Measurements from ENCODE around the gene NOD1. TPM values are rescaled to one million over a fixed set of nuclear protein-coding genes. Genes with fewer than 3 reads are reported as not detected.
A peak's percentile ranks its signal among the peaks of the same experiment; 100 is the strongest.

Gene NOD1
- total and polyA plus RNA-seq, 2 of the 13 experiments (the other 11 are each of a cell fraction or from before 2014, with no cell fraction given) = 1.7 to 2.9 TPM

- Histone ChIP-seq H3K4me1 (ENCODE audit: insufficient read depth, low read length) (no peaks in the 10 kb centered on the region), H3K4me2 (ENCODE audit: low read depth, low read length) (no peak overlapping the region), H3K9me3 (ENCODE audit: low read length) (no peaks in the 10 kb centered on the region), H3K27me3 (ENCODE audit: control insufficient read depth in 1 of 2, insufficient read depth in 2 of 2, low read length in 2 of 2) (no peaks in the 10 kb centered on the region), H2AFZ (ENCODE audit: low read length) (no peak overlapping the region), H4K20me1 (ENCODE audit: insufficient read depth, low read length) (no peaks in the 10 kb centered on the region), H3K27ac (ENCODE audit: extremely low read length, insufficient read depth, low read length) (no peak overlapping the region), H3K79me2 (ENCODE audit: insufficient read depth, low read length) (no peaks in the 10 kb centered on the region), H3K36me3 (replicated peaks in 1 of 2; ENCODE audit: control insufficient read depth in 1 of 2, insufficient read depth in 2 of 2, low read length in 2 of 2) (peaks cover 0 to 3% of the 10 kb centered on the region in 2 experiments; a peak in 1 of 5 replicates), H3K9ac (ENCODE audit: insufficient read depth, low read depth, low read length) (no peak overlapping the region), H3K4me3 (replicated peaks in 1 of 3; ENCODE audit: insufficient read depth in 1 of 3, low read depth in 2 of 3, low read length in 3 of 3) (no peak overlapping the region)
- ChIA-PET POLR2A (no interaction called here), CTCF (ENCODE audit: low intra/inter-chr PET ratio, low total read pairs) (no interaction called here)
- intact Hi-C loops (cut with micrococcal nuclease; ENCODE audit: unreplicated experiment) = no loop called here
- WGBS (ENCODE audit: low lambda C conversion rate) = 97% methylated on average over 19 of the region's 21 CpGs
- no peak for FAIRE-seq
- no peak for ATAC-seq
- DNase-seq (ENCODE audit: low spot score) = no peak
- TF ChIP-seq PLRG1 (conservative IDR thresholded peaks at IDR 0.05) = no peak
- no peak for TF ChIP-seq JUN (CRISPR knock-in tag; IDR thresholded peaks at IDR 0.05)
- no peak for TF ChIP-seq RFX1 (IDR thresholded peaks at IDR 0.05)
- no peak for TF ChIP-seq TBL1XR1 (IDR thresholded peaks at IDR 0.05; ENCODE audit: borderline replicate concordance, low read length, partially characterized antibody)
- TF ChIP-seq SMARCE1 (IDR thresholded peaks at IDR 0.05; ENCODE audit: borderline replicate concordance) = no peak
- peak; percentile 54; the same call in 1 of the 2 replicates for TF ChIP-seq ZNF629 (CRISPR knock-in tag; conservative IDR thresholded peaks at IDR 0.05)
- in situ Hi-C loops (cut with HindIII; ENCODE audit: extremely low pct_ligation_motif_present, low pct_unique_long_range_greater_than_20kb) = no loop called here
- BruUV-seq (replicated peaks) = no TSS peak
Measured at GRCh38 chr7:30437823-30438574, 40.6 kb downstream of the NOD1 start.

GRCh38 chr7:30436518-30436917, 42.1 kb downstream of the NOD1 start:
- H3K9ac ChIP-seq (ENCODE audit: insufficient read depth, low read depth, low read length) = no peak overlapping the region
- no peak overlapping the region for H3K27ac ChIP-seq (ENCODE audit: extremely low read length, insufficient read depth, low read length)
- in situ Hi-C loops (cut with HindIII; ENCODE audit: extremely low pct_ligation_motif_present, low pct_unique_long_range_greater_than_20kb) = no loop called here
- no peak overlapping the region for H3K4me3 ChIP-seq (replicated peaks in 1 of 3; ENCODE audit: insufficient read depth in 1 of 3, low read depth in 2 of 3, low read length in 3 of 3)
- CTCF ChIA-PET (ENCODE audit: low intra/inter-chr PET ratio, low total read pairs) = no interaction called here
- no peak overlapping the region for H2AFZ ChIP-seq (ENCODE audit: low read length)
- POLR2A ChIA-PET = no interaction called here
- DNase-seq (ENCODE audit: low spot score) (no peak), FAIRE-seq (no peak), ATAC-seq (no peak)
- H3K9me3 ChIP-seq (ENCODE audit: low read length) = no peaks in the 10 kb centered on the region
- intact Hi-C loops (cut with micrococcal nuclease; ENCODE audit: unreplicated experiment) = no loop called here
- no peak overlapping the region for H3K4me2 ChIP-seq (ENCODE audit: low read depth, low read length)
- no peaks in the 10 kb centered on the region for H3K79me2 ChIP-seq (ENCODE audit: insufficient read depth, low read length)
- H3K27me3 ChIP-seq (ENCODE audit: control insufficient read depth in 1 of 2, insufficient read depth in 2 of 2, low read length in 2 of 2) = no peaks in the 10 kb centered on the region
- 75% methylated on average over 1 of the region's 1 CpG for WGBS (ENCODE audit: low lambda C conversion rate)
- H3K36me3 ChIP-seq (replicated peaks in 1 of 2; ENCODE audit: control insufficient read depth in 1 of 2, insufficient read depth in 2 of 2, low read length in 2 of 2) = peaks cover 0 to 3% of the 10 kb centered on the region in 2 experiments; a peak in 1 of 5 replicates
- BruUV-seq (replicated peaks) = no TSS peak
- no peaks in the 10 kb centered on the region for H4K20me1 ChIP-seq (ENCODE audit: insufficient read depth, low read length)
- H3K4me1 ChIP-seq (ENCODE audit: insufficient read depth, low read length) = no peaks in the 10 kb centered on the region
- TF ChIP-seq SAFB2 (CRISPR knock-in tag; IDR thresholded peaks at IDR 0.05; ENCODE audit: borderline replicate concordance, low read depth) (no peak), CEBPB (IDR thresholded peaks at IDR 0.05; ENCODE audit: borderline replicate concordance, low read depth, low read length) (no peak), KDM5A (IDR thresholded peaks at IDR 0.05; ENCODE audit: borderline replicate concordance, low read length) (no peak), CBX5 (CRISPR knock-in tag; IDR thresholded peaks at IDR 0.05; ENCODE audit: borderline replicate concordance) (no peak), ZFAT (CRISPR knock-in tag; conservative IDR thresholded peaks at IDR 0.05) (no peak), MAF1 (CRISPR knock-in tag; IDR thresholded peaks at IDR 0.05; ENCODE audit: borderline replicate concordance) (no peak), ZNF329 (CRISPR knock-in tag; IDR thresholded peaks at IDR 0.05; ENCODE audit: low read depth) (no peak), ZBTB42 (CRISPR knock-in tag; IDR thresholded peaks at IDR 0.05) (no peak), ZNF710 (CRISPR knock-in tag; IDR thresholded peaks at IDR 0.05; ENCODE audit: borderline replicate concordance) (no peak), MTA3 (CRISPR knock-in tag; IDR thresholded peaks at IDR 0.05) (no peak), SNAPC5 (CRISPR knock-in tag; IDR thresholded peaks at IDR 0.05; ENCODE audit: borderline replicate concordance) (no peak), ZNF207 (IDR thresholded peaks at IDR 0.05; ENCODE audit: borderline replicate concordance) (no peak)

Data from HepG2 (cell line).